ENCODE results near the gene SERTAD3. TPM values are rescaled to one million over a fixed set of nuclear protein-coding genes. Genes with fewer than 3 reads are reported as not detected.

SERTAD3 gene
- total RNA-seq, 1 donor: 20.7 TPM

DNA sequence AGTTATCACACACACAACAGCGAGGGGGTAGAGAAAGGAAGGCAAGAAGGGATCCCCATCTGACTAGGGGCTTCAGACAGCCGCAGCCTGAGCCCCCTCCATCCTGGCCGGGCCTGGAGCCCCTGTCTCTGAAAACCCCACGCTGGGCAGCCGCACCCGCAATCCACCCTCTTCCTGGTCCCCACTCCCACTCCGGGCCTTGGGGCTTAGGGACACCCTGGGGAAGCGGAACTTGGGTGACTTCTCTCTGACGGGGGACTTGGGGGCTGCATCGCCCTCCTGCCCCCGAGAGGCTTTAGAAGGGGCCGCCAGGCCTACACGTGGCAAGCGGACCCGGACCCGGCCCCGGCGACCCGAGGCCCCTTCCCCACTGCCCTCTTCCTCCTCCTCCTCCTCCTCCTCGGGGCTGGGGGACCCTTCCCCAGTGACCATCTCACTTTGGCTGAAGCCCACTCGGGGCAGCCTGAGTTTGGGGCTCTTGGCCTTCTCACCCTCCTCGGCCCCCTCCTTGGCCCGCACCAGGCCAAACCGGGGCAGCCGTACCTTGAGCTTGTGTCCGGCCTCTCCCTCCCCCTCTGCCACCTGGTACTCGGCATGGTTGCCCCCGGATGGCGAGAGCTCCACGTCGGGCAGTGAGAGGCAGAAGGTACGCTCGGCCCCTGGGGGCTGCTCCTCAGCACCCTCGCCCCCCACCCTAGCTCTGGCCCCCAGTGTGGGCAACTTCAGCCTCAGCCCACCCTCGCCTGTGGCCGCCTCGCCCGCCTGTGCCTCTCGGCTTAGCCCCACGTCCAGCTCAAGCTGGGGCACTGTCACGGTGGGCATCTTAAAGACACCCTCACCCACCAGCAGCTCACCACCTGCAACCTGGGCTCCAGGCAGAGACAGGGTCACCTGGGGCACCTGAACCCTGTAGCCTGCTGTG, 50.0 kb downstream of the SERTAD3 start:
- no peaks in the 10 kb centered on the region for H3K27me3 ChIP-seq (ENCODE audit: insufficient read depth, low read length)
- H3K9me3 ChIP-seq (ENCODE audit: low read depth, low read length): no peaks in the 10 kb centered on the region
- no peak overlapping the region for H3K4me3 ChIP-seq (ENCODE audit: low read length)
- peaks cover 8% of the 10 kb centered on the region for H3K4me1 ChIP-seq (ENCODE audit: insufficient read depth, low read length)

DNA sequence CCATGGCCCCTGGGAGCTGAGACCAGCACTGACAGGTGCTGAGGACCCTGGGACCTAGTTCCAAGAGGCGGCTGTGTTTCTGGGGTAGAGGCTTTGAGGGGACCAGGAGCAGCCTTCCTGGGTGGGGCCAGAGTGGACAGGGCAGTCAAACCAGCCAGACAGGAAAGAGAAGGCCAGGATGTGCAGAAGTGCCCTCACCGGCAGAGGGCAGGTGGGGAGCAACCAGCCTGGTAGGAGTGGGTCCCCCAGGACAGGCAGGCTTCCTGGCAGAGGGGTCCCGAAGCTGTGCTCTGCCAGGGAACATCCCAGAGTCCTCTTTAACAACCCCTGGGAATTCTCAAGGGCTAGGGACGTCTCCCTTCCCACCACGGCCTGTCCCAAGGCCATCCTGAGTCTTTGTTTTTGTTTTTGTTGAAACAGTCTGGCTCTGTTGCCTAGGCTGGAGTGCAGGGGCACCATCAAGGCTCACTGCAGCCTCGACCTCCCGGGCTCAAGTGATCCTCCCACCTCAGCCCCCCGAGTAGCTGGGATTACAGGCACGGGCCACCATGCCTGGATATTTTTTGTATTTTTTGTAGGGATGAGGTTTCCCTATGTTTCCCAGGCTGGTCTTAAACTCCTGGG, 51.1 kb downstream of the SERTAD3 start:
- H3K4me3 ChIP-seq (ENCODE audit: low read length): no peak overlapping the region
- no peaks in the 10 kb centered on the region for H3K27me3 ChIP-seq (ENCODE audit: insufficient read depth, low read length)
- H3K9me3 ChIP-seq (ENCODE audit: low read depth, low read length): no peaks in the 10 kb centered on the region
- H3K4me1 ChIP-seq (ENCODE audit: insufficient read depth, low read length): peaks cover under 1% of the 10 kb centered on the region

DNA sequence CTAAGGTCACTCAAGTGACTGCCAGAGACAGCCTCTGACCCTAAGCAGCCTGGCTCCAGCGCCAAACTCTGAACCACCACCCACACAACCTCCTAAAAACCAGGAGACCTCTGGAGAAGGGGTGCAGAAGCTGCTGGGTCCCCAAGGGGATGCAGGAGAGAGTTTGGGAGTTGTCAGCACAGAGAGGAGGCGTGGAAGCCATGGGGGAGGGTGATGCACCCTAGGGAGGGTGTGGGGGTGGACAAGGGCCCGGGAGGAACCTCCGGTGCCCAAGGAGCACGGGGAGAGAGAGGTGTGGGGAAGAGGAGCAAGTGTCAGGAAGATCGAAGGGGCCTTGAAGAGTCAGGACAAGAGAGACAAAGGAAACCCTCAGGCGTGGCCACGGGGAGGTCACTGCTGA, 52.0 kb downstream of the SERTAD3 start:
- Histone ChIP-seq H3K4me3 (ENCODE audit: low read length) (no peak overlapping the region), H3K4me1 (ENCODE audit: insufficient read depth, low read length) (no peaks in the 10 kb centered on the region), H3K27me3 (ENCODE audit: insufficient read depth, low read length) (no peaks in the 10 kb centered on the region), H3K9me3 (ENCODE audit: low read depth, low read length) (no peaks in the 10 kb centered on the region)

Other genes with a start within 250 kb of the SERTAD3 start
- gene TTC9B, start 226.0 kb downstream of the SERTAD3 start, total RNA-seq: 0.10 TPM
- not detected for gene CCNP, start 217.6 kb downstream of the SERTAD3 start, total RNA-seq
- gene AKT2, start 159.0 kb downstream of the SERTAD3 start, total RNA-seq: 109 TPM
- 4.7 TPM for gene C19orf47, start 95.9 kb downstream of the SERTAD3 start, total RNA-seq
- 119 TPM for gene PLD3, start 95.6 kb downstream of the SERTAD3 start, total RNA-seq
- 0.10 TPM for gene HIPK4, start 54.2 kb downstream of the SERTAD3 start, total RNA-seq
- 1.0 TPM for gene PRX, start 31.0 kb downstream of the SERTAD3 start, total RNA-seq
- 16.1 TPM for gene SERTAD1, start 18.3 kb downstream of the SERTAD3 start, total RNA-seq
- gene BLVRB, start 21.4 kb upstream of the SERTAD3 start, total RNA-seq: 39.8 TPM
- gene SPTBN4, start 22.7 kb upstream of the SERTAD3 start, total RNA-seq: under 0.01 TPM
- 55.9 TPM for gene SHKBP1, start 132.5 kb upstream of the SERTAD3 start, total RNA-seq
- gene LTBP4, start 157.0 kb upstream of the SERTAD3 start, total RNA-seq: 16.2 TPM
- 3.1 TPM for gene NUMBL, start 246.3 kb upstream of the SERTAD3 start, total RNA-seq